Stimulated activated CD8-positive, alpha-beta memory T cell treated with anti-CD3 and anti-CD28 coated beads, Interleukin-7, amount 100 ng/mL, for 24 hours (primary cell): ENCODE results near the gene SHC4.
"Not testable (repeated sequence)": the region's sequence is repeated elsewhere in the genome, so short reads cannot be mapped to it uniquely, and the experiment has no call there.

Source experiments
- DNase-seq: peaks from one replicate; pipeline ENCODE4 v3.0.0-alpha.2; 2020; ENCODE audit warnings: low read depth

The SHC4 gene, protein sequence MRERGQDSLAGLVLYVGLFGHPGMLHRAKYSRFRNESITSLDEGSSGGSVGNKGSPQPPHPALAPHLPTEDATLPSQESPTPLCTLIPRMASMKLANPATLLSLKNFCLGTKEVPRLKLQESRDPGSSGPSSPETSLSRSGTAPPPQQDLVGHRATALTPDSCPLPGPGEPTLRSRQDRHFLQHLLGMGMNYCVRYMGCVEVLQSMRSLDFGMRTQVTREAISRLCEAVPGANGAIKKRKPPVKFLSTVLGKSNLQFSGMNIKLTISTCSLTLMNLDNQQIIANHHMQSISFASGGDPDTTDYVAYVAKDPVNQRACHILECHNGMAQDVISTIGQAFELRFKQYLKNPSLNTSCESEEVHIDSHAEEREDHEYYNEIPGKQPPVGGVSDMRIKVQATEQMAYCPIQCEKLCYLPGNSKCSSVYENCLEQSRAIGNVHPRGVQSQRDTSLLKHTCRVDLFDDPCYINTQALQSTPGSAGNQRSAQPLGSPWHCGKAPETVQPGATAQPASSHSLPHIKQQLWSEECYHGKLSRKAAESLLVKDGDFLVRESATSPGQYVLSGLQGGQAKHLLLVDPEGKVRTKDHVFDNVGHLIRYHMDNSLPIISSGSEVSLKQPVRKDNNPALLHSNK

DNA sequence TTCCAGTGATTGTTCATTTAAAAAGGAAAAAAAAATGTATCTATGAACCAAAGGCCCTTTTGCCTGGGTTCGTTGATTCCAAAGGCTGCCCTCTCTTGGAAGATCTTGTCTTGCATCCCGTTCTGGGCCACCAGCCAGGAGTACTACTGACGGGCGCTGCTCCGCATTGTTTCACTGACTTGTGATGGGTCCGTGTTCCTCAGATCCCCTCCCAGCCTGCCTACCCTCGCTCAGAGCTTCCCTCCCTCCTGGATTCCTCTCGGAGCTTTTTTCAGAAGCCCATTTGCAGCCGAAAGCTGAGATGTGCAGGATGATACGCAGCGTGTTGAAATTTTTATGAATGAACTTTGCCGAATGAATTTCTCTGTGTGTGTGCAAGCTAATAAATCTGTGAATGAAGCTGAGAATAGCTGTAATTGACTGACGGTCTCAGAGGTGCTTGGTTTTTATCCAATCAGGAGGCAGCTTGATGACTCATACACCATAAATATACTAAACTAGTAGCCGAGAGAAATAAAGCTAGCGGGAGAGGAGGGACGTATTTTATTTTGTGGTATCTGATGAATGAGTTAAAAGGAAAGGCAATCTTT is at the start of gene SHC4:
TSS of gene SHC4 (minus strand) at position 396 of the 590 bp plus-strand sequence. CDS start 904 bp downstream, outside the sequence.
- no peak for DNase-seq

DNA sequence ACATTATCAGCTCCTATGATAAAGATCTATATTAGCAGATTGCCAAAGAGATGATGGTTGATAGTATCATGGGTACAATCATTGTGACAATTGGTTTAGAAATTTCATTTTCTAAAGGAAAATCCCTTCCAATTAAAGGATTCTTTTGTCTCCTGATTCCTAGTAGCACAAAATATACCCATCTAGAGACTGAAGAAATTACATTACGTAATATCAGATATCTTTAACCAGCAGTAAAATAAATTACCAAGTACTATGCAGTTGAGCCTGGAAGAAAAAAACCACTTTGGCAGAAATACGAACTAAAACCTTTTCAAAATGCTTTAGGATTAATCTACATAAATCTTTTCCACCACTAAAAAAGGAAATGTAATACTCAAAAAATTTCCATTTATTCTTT is 35.6 kb upstream of the SHC4 start:
- DNase-seq, result no peak

DNA sequence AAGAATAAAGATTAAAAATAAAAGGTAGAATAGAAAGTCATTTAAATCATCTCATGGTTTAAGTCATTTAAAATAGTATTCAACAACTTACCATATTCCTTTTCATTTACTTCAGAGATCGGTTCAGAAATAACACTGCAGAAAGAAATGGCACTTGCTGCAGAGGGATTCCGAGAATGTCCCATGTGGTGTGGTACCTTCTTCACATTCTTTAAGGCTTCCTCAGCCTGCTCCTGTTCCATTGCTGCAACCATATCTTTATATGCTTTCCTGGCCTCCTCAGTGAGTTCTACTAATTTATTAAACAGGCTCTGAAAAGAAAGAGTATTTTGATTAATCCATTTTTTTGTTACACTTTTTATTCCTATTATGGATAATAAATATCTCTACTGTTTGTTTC is 32.6 kb upstream of the SHC4 start:
- DNase-seq, result no peak

DNA sequence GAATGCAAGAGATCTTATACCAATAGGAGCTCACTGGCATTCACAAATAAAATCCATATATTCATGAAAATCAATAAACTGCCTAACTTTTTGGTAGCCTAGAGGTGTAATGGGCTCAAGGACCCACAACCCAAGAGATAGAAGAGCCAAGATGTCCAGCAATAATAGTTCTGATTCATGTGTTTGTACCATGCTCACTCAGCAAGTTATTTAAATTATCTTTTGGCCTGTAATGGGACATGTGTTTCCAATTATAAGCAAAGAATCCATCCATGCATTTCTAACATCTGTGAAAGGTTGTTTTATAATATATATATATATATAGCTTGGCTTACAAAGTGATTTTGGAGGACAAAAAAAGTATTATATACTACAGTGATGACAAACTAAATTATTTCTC is 29.7 kb upstream of the SHC4 start:
- no peak for DNase-seq

- no peak for DNase-seq
Measured at GRCh38 chr15:48992545-48992944, 28.8 kb upstream of the SHC4 start.

DNA sequence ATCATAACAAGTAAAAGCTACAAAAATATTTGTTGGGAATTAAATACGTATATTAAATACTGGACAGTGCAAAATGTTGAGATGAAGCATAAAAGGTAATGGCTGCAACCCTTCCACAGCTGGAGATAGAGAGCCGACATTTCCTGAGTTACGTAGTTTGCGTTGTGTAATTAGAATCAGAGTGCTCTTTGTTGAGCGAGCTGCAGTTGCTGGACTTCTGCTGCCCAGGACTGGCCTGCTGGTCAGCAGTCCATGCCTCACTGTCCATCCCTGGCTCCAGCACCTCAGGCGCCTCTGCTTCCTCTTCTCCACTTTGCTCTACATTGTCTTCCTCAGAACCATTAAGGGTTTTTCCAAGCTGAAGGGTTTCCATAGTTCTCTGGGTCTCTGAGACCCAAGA is 28.4 kb upstream of the SHC4 start:
- no peak for DNase-seq

DNA sequence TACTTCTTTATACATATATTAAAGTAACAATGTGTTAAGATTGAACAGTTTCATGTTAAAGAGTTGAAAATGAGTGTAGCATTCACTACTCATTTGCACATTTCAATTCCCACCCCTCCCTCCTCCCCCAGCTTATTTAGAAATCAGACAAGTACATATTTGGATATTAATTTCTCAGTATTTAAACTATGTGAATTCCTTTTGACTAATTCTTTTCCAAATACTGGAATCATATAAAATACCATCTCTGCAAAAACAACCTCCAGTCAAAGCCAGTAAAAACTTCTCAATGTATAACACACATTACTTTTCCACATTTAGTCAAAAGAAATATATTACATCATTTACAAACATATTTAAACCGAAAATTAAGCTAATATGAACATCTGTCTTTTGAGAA is 25.5 kb upstream of the SHC4 start:
- no peak for DNase-seq

DNA sequence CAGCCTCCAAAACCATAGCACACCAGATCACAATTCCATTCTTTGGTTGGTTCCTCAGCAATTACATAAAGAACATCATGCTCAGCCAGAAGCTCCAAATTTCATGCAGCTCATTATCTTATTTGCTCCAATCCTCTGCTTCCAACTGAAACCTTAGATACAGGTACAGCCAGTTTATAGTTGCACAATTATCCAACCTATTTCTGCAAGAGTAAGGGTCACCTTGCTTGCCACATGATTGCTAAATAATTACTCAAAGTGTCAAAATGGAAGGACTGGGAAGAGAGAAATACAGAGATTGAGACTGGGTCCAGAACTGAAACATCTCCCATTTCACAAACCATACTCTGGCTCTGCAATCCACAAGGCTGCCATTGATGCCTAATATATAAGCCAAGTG is 23.4 kb upstream of the SHC4 start:
- DNase-seq, result no peak

DNA sequence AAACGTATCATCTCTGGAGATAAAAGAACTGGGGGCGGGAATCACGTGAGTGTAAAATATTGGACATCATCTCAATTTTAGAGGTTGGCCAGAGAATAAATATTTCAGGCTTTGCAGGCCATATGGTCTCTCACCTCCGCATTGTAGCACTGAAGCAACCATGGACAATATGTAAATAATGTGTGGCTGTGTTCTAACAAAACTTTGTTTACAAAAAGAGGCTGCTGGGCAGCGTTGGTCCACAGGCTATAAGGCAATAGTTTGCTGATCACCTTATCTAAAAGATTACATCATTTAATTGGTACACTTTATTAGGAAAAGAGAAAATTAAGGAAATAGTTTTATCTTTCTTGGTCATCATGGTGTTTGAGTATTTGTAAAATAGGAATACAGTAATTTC is 22.5 kb upstream of the SHC4 start:
- DNase-seq, result no peak

DNA sequence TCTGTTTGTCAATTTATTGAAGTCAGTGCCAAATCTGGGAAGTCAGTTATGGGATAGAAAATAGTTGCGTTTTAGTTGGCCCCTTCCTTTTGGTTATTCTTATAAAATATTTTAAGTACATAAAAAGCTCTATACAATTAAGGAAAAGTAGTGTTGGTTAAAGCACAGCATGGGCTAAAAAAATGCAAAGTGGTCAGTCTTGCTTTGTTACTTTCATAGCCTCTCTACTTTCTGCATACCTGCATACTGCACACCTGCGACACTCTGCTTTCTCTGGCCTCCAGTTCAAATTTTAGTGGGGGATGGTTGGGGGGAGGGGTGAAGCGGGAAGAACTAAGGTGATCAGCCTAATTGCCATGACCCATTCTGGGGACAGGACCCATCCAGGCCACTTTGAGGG is 21.8 kb upstream of the SHC4 start:
- DNase-seq, result no peak

DNA sequence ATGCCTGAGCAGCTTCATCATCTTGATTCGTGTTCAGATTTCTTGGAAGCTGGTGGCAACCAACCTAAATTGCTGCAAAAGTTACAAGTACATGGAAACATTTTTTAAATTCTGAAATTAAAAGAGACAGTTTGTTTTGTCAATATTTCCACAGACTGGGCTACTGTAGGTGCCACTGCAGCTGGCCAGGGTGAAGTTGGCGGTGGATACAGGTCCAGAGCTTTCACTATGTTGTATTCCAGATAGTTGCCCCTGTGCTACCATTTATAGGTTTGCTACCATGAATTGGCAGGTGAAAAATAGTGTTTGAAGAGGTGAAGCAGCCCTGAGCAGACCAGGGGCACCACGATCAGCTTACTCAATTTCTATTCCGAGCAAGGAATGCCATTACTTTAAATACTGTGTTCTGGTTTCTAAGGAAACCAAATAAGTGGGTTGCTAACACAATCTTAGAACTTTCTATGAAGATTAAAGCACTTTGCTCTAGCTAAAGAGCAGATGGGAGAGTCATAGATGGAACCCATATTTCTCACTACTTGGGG is 21.2 kb upstream of the SHC4 start:
- DNase-seq, result no peak

GRCh38 chr15:48984021-48984710 is 20.4 kb upstream of the SHC4 start:
- DNase-seq, result no peak

- DNase-seq, result no peak
Measured at GRCh38 chr15:48983300-48983699, 19.6 kb upstream of the SHC4 start.

- DNase-seq, result no peak
Measured at GRCh38 chr15:48981941-48982340, 18.2 kb upstream of the SHC4 start.

DNA sequence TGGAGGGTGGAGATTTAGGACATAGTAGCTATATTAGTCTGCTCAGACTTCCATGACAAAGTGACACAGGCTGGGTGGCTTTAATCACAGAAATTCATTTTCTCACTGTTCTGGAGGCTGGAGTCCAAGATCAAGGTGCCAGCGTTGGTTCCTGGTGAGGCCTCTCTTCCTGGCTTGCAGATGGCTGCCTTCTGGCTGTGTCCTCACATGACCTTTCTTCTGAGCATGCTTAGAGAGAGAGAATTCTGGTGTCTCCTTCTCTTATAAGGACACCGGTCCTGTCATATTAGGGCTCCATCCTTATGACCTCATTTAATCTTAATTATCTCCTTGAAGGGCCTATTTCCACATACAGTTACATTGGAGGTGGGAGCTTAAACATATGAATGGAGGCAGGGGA is 14.9 kb upstream of the SHC4 start:
- DNase-seq, result no peak

- no peak for DNase-seq
Measured at GRCh38 chr15:48976444-48977088, 12.8 kb upstream of the SHC4 start.

DNA sequence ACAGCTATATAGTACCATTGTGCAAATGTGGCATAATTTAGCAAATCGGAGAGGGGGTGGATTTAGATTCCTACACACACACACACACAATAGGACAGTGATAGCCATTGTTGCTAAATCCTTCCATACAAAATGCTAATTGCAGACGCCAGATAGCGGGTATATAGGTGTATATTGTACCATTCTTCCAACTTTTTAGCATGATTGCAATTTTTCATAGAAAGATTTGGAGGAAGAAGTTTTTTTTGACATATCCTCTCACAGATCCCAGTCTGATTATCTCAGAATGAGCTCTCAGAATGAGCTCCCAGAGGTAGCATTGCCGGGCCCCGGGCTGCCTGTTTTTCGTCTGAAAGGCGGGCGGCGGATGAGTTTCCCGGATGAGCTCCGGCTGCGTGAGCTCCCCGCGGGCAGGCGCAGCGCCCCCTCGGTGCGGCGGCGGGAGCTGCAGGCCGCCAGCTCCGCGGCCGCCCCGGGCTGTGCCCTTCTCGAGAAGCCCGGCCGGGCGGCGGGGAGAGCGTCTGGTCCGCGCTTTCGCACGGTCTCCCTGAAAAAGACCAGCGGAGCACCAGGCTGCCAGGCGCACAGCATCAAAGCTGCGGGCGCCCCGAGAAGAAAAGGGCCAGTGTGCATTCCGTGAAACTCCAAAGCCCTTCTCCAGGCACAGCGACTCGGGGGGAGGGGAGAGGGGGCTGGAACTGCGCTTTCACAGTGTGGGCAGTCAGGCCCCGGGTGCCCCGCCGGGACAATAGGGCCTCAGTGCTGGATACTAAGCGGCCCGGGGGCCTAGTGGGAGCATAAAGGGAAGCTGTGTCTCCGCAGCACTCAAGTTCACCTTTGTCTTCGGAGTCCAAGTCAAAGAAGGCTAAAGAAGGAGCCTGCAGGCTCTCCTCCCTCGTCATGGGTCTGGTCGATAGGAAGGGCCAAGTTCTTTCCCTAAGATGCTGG is 12.0 kb upstream of the SHC4 start:
- peak; percentile 49 for DNase-seq

DNA sequence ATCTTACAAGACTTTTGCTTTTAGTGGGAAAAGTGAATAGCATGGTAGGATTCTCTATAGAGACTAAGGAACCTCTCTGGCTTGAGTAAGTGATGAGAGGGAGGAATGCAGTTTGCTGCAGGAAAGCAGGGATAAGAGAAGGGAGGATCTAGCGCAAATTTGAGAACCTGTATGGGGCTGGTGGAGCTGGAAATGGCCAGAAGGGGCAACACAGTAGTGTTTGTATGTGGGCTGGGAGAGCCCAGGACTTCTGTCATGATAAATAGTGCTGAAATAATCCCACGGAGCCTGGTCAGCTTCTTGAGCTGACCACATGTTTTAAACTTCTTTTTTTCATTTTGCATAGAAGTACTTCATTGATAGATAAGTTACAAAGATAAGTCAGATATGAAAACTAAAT is 11.2 kb upstream of the SHC4 start:
- no peak for DNase-seq

DNA sequence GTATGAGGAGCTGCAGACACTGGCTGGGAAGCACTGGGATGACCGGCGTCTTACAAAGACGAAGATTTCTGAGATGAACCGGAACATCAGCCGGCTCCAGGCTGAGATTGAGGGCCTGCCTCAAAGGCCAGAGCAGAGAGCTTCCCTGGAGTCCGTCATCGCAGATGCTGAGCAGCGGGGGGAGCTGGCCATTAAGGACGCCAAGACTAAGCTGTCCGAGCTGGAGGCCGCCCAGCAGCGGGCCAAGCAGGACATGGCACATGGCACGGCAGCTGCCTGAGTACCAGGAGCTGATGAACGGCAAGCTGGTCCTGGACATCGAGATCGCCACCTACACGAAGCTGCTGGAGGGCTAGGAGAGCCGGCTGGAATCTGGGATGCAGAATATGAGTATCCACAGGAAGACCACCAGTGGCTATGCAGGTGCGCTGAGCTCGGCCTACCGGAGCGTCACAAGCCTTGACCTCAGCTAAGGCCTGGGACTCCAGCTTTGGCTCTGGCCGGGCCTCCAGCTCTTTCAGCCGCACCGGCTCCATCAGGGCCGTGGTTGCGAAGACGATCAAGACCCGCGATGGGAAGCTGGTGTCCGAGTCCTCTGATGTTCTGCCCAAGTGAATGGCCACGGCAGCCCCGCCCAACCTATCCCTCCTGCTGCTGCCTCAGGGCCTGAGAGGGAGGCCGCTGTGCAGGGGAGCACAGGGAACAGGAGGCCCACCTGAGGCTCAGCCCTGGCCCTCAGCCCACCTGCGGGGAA is 9.2 kb upstream of the SHC4 start:
- DNase-seq, result no peak

GRCh38 chr15:48970926-48971325 is 7.2 kb upstream of the SHC4 start:
- not testable (repeated sequence) for DNase-seq
